HepG2 (cell line): Measurements from ENCODE around the gene SYNGR4. TPM values are rescaled to one million over a fixed set of nuclear protein-coding genes. Genes with fewer than 3 reads are reported as not detected.

Source experiments
- ATAC-seq: fragments of 200-7000 bp; cut with Tn5 transposase; 3 replicates; pipeline ENCODE4 v1.9.1; 2020; ENCODE audit warnings: mild to moderate bottlenecking, moderate library complexity
- BruUV-seq: library from RNA; stranded (reverse); fragments of 400-500 nt; replicated peaks from 2 replicates; lab custom pipeline; 2021; lab: Mats Ljungman, UMichigan
- CTCF ChIA-PET: fragments of 300-600 bp; formaldehyde crosslinking; extraction: SDS; loops from one replicate; lab custom pipeline; 2021; ENCODE audit warnings: low total read pairs, inconsistent platforms, low intra/inter-chr PET ratio; lab: Yijun Ruan, JAX
- POLR2A ChIA-PET: fragments of 350-600 bp; sonication (Branson Sonifier 250); formaldehyde crosslinking; loops from one replicate; lab custom pipeline; 2020; ENCODE audit warnings: antibody characterized with exemption, inconsistent platforms; lab: Yijun Ruan, JAX
- DNase-seq: peaks from one replicate; pipeline ENCODE4 v3.0.0-alpha.2; 2015; ENCODE audit warnings: low spot score
- FAIRE-seq: peaks from 3 replicates; lab custom pipeline; 2011; peaks lifted over from hg19 to GRCh38; lab: Jason Lieb, UNC
- H2AFZ ChIP-seq: one replicate; pipeline ENCODE4 v1.6.1; 2011; ENCODE audit warnings: low read length, inconsistent platforms
- H3K27ac ChIP-seq: fragments of 300-600 bp; 3 replicates; pipeline ENCODE4 v1.8.0; 2011; ENCODE audit warnings: mixed run types, mild to moderate bottlenecking, mixed read lengths, low read length, inconsistent platforms; ENCODE audit not compliant: insufficient read depth; ENCODE audit errors: extremely low read length
- H3K27me3 ChIP-seq, 2 experiments: fragments of 200-600 bp in 1 of 2; 2 replicates in 1 of 2; 3 replicates in 1 of 2; pipeline versions ENCODE4 v1.6.0 to v1.8.0; 2011; ENCODE audit warnings: low read length in 2 of 2, mild to moderate bottlenecking in 2 of 2, moderate library complexity in 2 of 2, inconsistent platforms in 1 of 2; ENCODE audit not compliant: insufficient read depth in 2 of 2, control insufficient read depth in 1 of 2
- H3K36me3 ChIP-seq, 2 experiments: fragments of 200-600 bp in 1 of 2; replicated peaks in 1 of 2; 2 replicates in 1 of 2; 3 replicates in 1 of 2; pipeline versions ENCODE4 v1.5.1 to v1.8.0; 2011; ENCODE audit warnings: low read length in 2 of 2, inconsistent platforms in 1 of 2; ENCODE audit not compliant: insufficient read depth in 2 of 2, control insufficient read depth in 1 of 2
- H3K4me1 ChIP-seq: 2 replicates; pipeline ENCODE4 v1.5.1; 2012; ENCODE audit warnings: low read length, inconsistent platforms; ENCODE audit not compliant: insufficient read depth
- H3K4me2 ChIP-seq: 2 replicates; pipeline ENCODE4 v1.6.0; 2011; ENCODE audit warnings: low read depth, low read length, inconsistent platforms
- H3K4me3 ChIP-seq, 3 experiments: fragments of 200-600 bp in 1 of 3; sonication (generic), shearing (Covaris generic) in 1 of 3; replicated peaks in 1 of 3; 2 replicates each; pipeline ENCODE4 v1.5.1; 2011 to 2016; ENCODE audit warnings: low read length in 3 of 3, inconsistent platforms in 2 of 3, low read depth in 2 of 3, mild to moderate bottlenecking in 2 of 3, control low read depth in 1 of 3, mixed read lengths in 1 of 3; ENCODE audit not compliant: insufficient read depth in 1 of 3
- H3K79me2 ChIP-seq: one replicate; pipeline ENCODE4 v1.6.1; 2011; ENCODE audit warnings: low read length, inconsistent platforms; ENCODE audit not compliant: insufficient read depth
- H3K9ac ChIP-seq: 2 replicates; pipeline ENCODE4 v1.6.0; 2011; ENCODE audit warnings: mild to moderate bottlenecking, low read depth, low read length, inconsistent platforms; ENCODE audit not compliant: insufficient read depth
- H3K9me3 ChIP-seq: 2 replicates; pipeline ENCODE4 v1.5.1; 2012; ENCODE audit warnings: mild to moderate bottlenecking, low read length
- H4K20me1 ChIP-seq: 2 replicates; pipeline ENCODE4 v1.6.0; 2011; ENCODE audit warnings: inconsistent platforms, mild to moderate bottlenecking, low read length, moderate library complexity; ENCODE audit not compliant: insufficient read depth
- ARNT ChIP-seq: fragments of 450-650 bp; IDR thresholded peaks from 2 replicates; pipeline ENCODE4 v1.6.1; 2017
- ATRX ChIP-seq: sonication (generic); formaldehyde crosslinking; IDR thresholded peaks from 2 replicates; pipeline ENCODE4 v1.4.0; 2020; ENCODE audit warnings: missing genetic modification reagents, borderline replicate concordance
- BRD4 ChIP-seq: sonication (generic); formaldehyde crosslinking; IDR thresholded peaks from 2 replicates; pipeline ENCODE4 v1.4.0; 2020; ENCODE audit warnings: missing genetic modification reagents
- FOXO1 ChIP-seq: sonication (generic); formaldehyde crosslinking; IDR thresholded peaks from 2 replicates; pipeline ENCODE4 v1.4.0; 2020; ENCODE audit warnings: missing genetic modification reagents
- HMG20B ChIP-seq: conservative IDR thresholded peaks from 2 replicates; pipeline ENCODE4 v1.6.1; 2016; ENCODE audit warnings: missing genetic modification reagents, missing compliant biosample characterization
- NR2F1 ChIP-seq, 2 experiments: fragments of 450-650 bp in 1 of 2; formaldehyde crosslinking in 1 of 2; IDR thresholded peaks; 2 replicates each; pipeline versions ENCODE4 v1.5.0 to v1.6.1; 2016 to 2020; ENCODE audit warnings: mild to moderate bottlenecking in 1 of 2, missing compliant biosample characterization in 1 of 2, missing genetic modification reagents in 1 of 2, moderate library complexity in 1 of 2
- POGZ ChIP-seq: sonication (generic); formaldehyde crosslinking; IDR thresholded peaks from 2 replicates; pipeline ENCODE4 v1.4.0; 2020; ENCODE audit warnings: mild to moderate bottlenecking, missing genetic modification reagents
- SMARCE1 ChIP-seq: fragments of 450-650 bp; IDR thresholded peaks from 2 replicates; pipeline ENCODE4 v1.6.1; 2017; ENCODE audit warnings: borderline replicate concordance
- TBX2 ChIP-seq: sonication (generic); formaldehyde crosslinking; IDR thresholded peaks from 2 replicates; pipeline ENCODE4 v1.5.0; 2020; ENCODE audit warnings: missing genetic modification reagents, mild to moderate bottlenecking, borderline replicate concordance
- ZSCAN30 ChIP-seq: sonication (generic); formaldehyde crosslinking; IDR thresholded peaks from 2 replicates; pipeline ENCODE4 v1.5.0; 2020; ENCODE audit warnings: mild to moderate bottlenecking, missing genetic modification reagents
- WGBS: methylation state at CpG from one replicate; pipeline ENCODE4 v1.1.6; 2017; ENCODE audit warnings: low lambda C conversion rate; 5-methylcytosine and 5-hydroxymethylcytosine counted together
- in situ Hi-C: cut with HindIII; loops from 2 replicates; pipeline ENCODE4 v1.10.0; 2017; ENCODE audit warnings: low pct_unique_long_range_greater_than_20kb; ENCODE audit not compliant: extremely low pct_ligation_motif_present
- intact Hi-C: fragments of 100-400 bp; cut with micrococcal nuclease; formaldehyde crosslinking; loops from one replicate; pipeline ENCODE4 v1.10.0; 2022; ENCODE audit not compliant: unreplicated experiment
- polyA plus RNA-seq, 8 experiments: library from polyadenylated mRNA; depleted of rRNA in 3 of 8; stranded (reverse) in 7 of 8; unstranded in 1 of 8; fragments of >200 nt; fragmentation: Illumina TruSeq in 4 of 8; extraction: Trizol in 4 of 8; gene quantifications; 2 replicates each; pipeline versions ENCODE4 v1.2.1 to v1.2.3, GENCODE V29; 2011 to 2016; ENCODE audit warnings: low read depth in 4 of 8, missing spikeins in 1 of 8, mixed read lengths in 1 of 8; ENCODE audit not compliant: insufficient read depth in 1 of 8
- total RNA-seq, 5 experiments: library from RNA; depleted of rRNA; stranded (reverse); fragments of >200 nt; fragmentation: Illumina TruSeq; extraction: Trizol; gene quantifications; 2 replicates each; pipeline ENCODE4 v1.2.3, GENCODE V29; 2016; ENCODE audit warnings: low read depth in 1 of 5
- TF ChIP-seq, protein P1 (sequence below): sonication (generic); formaldehyde crosslinking; IDR thresholded peaks from 2 replicates; pipeline ENCODE4 v1.4.0; 2020; ENCODE audit warnings: mild to moderate bottlenecking, low read depth, missing genetic modification reagents
- TF ChIP-seq, protein P2 (sequence below): sonication (generic); formaldehyde crosslinking; IDR thresholded peaks from 2 replicates; pipeline ENCODE4 v1.8.0; 2022; ENCODE audit warnings: mild to moderate bottlenecking, missing genetic modification reagents, moderate library complexity

The SYNGR4 gene
- total and polyA plus RNA-seq, 2 of the 13 experiments (the other 11 are each of a cell fraction or from before 2014, with no cell fraction given): not detected

- no peaks in the 10 kb centered on the region for H3K79me2 ChIP-seq
- peaks cover 42% of the 10 kb centered on the region for H3K4me1 ChIP-seq
- ATAC-seq (no peak), DNase-seq (no peak), FAIRE-seq (no peak)
- ChIA-PET POLR2A (interaction anchor here (1.0 kb wide), 1 partner anchor 14 kb away, joined by 4 read pairs; no protein-coding TSS in a partner anchor), CTCF (no interaction called here)
- H3K27me3 ChIP-seq: no peaks in the 10 kb centered on the region
- H4K20me1 ChIP-seq: no peaks in the 10 kb centered on the region
- no peak overlapping the region for H3K27ac ChIP-seq
- TF ChIP-seq FOXO1 (CRISPR knock-in tag) (no peak), HMG20B (no peak), ATRX (no peak), POGZ (CRISPR knock-in tag) (no peak), BRD4 (no peak), ZSCAN30 (no peak), NR2F1 (CRISPR knock-in tag; IDR thresholded peaks at IDR 0.05) (no peak), SMARCE1 (no peak), TBX2 (CRISPR knock-in tag) (no peak), ARNT (no peak)
- TF ChIP-seq, protein P1, sequence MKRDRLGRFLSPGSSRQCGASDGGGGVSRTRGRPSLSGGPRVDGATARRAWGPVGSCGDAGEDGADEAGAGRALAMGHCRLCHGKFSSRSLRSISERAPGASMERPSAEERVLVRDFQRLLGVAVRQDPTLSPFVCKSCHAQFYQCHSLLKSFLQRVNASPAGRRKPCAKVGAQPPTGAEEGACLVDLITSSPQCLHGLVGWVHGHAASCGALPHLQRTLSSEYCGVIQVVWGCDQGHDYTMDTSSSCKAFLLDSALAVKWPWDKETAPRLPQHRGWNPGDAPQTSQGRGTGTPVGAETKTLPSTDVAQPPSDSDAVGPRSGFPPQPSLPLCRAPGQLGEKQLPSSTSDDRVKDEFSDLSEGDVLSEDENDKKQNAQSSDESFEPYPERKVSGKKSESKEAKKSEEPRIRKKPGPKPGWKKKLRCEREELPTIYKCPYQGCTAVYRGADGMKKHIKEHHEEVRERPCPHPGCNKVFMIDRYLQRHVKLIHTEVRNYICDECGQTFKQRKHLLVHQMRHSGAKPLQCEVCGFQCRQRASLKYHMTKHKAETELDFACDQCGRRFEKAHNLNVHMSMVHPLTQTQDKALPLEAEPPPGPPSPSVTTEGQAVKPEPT: no peak
- TF ChIP-seq, protein P2, sequence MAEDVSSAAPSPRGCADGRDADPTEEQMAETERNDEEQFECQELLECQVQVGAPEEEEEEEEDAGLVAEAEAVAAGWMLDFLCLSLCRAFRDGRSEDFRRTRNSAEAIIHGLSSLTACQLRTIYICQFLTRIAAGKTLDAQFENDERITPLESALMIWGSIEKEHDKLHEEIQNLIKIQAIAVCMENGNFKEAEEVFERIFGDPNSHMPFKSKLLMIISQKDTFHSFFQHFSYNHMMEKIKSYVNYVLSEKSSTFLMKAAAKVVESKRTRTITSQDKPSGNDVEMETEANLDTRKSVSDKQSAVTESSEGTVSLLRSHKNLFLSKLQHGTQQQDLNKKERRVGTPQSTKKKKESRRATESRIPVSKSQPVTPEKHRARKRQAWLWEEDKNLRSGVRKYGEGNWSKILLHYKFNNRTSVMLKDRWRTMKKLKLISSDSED (CRISPR knock-in tag): no peak
- 69% methylated on average over 10 of the region's 21 CpGs for WGBS
- no peak overlapping the region for H3K4me2 ChIP-seq
- no peaks in the 10 kb centered on the region for H3K9me3 ChIP-seq
- no peaks in the 10 kb centered on the region for H3K36me3 ChIP-seq
- H2AFZ ChIP-seq: no peak overlapping the region
- in situ Hi-C loops: loop anchor here (5.0 to 10.0 kb wide), 2 partner anchors 74 to 266 kb away; partner anchors contain the start of genes GRIN2D and KDELR1
- intact Hi-C loops: loop anchor here (10.0 kb wide), 1 partner anchor 266 kb away; no protein-coding TSS in a partner anchor
- H3K4me3 ChIP-seq: no peak overlapping the region
- no peak overlapping the region for H3K9ac ChIP-seq
- BruUV-seq: no TSS peak
Observed at GRCh38 chr19:48318286-48318987, 45.7 kb upstream of the SYNGR4 start.
